NCI-H2171 treated with DMSO at 0.1 percent for 48 hours (cell line): ENCODE data around the gene TRIM69.

Source experiments
- DNase-seq: peaks from one replicate; lab custom pipeline; 2025; lab: John Stamatoyannopoulos, UW

The TRIM69 gene

DNA sequence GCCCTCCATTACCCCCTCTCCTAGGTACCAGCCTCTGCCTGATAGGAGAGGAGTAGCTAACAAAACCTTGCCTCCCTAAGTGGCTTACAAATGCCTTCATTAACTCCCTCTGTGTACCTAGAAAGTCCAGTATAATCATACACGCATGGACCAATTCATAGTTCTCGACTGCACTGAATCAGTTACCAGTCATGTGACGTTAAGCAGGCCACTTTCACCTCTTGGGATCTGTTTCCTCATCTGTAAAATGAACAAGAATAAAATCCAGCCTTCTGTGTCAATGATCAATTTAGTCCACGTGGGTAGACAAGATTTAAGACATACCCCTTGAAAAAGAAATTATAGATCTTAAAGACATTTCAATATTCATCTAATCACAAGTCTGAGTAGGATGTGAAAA is 72.2 kb downstream of the TRIM69 start:
- no peak for DNase-seq

DNA sequence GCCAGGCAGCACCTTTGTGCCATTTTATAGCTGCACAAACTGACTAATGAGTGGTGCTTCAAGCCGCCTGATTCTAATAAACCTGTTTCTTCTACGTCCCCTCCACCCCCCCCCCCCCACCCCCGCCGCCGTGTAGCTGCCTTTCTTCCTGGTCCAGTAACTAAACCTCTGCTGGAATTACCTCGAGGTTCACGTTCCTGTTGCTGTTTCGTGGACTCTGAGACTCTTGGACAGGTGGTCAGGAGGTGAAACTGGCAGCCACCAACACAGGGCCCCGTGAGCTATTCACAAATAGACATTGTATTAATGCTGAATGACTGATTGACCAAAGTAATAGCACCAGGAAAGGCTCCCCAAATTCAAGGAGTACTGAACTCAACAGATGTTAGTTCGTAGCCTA is 73.9 kb downstream of the TRIM69 start:
- DNase-seq = no peak

GRCh38 chr15:44811337-44811736 is 75.0 kb downstream of the TRIM69 start:
- peak; percentile 90 for DNase-seq

DNA sequence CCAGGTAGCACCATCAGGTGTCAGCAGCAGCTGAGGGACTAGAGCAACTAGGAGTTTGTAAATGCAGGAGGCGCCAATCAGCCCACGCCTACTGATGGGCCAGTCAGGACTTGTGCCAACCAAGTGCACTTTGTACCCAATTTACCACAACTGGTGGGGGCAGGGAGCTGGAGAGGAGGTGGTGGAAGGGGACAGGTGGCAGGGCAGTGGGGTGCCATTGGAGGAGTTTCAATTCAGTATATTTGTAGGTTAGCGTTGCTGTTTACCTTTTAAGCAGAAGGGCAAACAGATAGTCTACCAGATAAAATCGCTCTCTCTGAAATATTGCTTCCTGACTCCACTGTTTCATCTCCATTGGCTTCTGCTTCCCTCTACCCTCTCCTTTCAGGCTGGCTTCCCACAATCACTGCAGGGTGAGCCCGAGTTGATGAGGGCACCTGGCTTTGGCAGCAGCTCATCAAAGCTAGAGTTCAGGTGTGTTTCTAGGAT is 75.7 kb downstream of the TRIM69 start:
- DNase-seq = peak; percentile 99

DNA sequence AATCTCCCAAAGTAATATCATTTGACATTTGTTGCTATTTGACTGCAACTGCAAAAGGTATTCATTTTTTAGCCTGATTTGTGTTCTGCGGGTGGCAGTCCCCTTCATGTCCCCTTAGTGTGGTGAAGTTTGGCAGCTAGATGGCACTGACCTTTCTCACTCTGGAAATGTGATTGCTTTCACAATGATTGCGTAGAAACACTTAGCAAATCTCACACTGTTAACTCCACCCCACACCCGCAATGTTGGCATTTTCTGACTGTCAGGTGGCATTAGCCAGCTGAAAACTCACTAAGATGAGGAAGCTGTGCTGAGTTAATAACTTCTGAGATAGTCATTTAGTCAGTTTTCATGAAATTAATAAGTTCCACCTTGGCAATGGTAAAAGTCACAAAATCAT is 76.9 kb downstream of the TRIM69 start:
- DNase-seq = peak; percentile 35
